Endothelial cell of umbilical vein (primary cell): ENCODE results near the gene USPL1.

Source experiments
- EZH2 ChIP-seq: IDR thresholded peaks from 2 replicates; pipeline ENCODE4 v1.6.1; 2012; ENCODE audit warnings: borderline replicate concordance, low read depth, mild to moderate bottlenecking, moderate library complexity, low read length, inconsistent platforms; ENCODE audit not compliant: severe bottlenecking
- FOS ChIP-seq: IDR thresholded peaks from 2 replicates; pipeline ENCODE4 v1.6.1; 2011; ENCODE audit warnings: mild to moderate bottlenecking, low read length, moderate library complexity, borderline replicate concordance; ENCODE audit not compliant: insufficient read depth
- GATA2 ChIP-seq: IDR thresholded peaks from 2 replicates; pipeline ENCODE4 v1.7.0; 2011; ENCODE audit warnings: low read depth, mild to moderate bottlenecking, moderate library complexity, mixed read lengths, low read length; ENCODE audit not compliant: insufficient read length, insufficient read depth
- JUN ChIP-seq: IDR thresholded peaks from 2 replicates; pipeline ENCODE4 v1.6.1; 2011; ENCODE audit warnings: borderline replicate concordance, low read depth; ENCODE audit not compliant: insufficient read length, insufficient read depth
- MYC ChIP-seq: IDR thresholded peaks from one replicate; pipeline ENCODE4 v1.6.1; 2011; ENCODE audit warnings: mild to moderate bottlenecking, low read depth, low read length
- POLR2A ChIP-seq: IDR thresholded peaks from 2 replicates; pipeline ENCODE4 v1.6.1; 2012; ENCODE audit warnings: low read depth, mild to moderate bottlenecking, control low read depth, low read length
- POLR2AphosphoS5 ChIP-seq: IDR thresholded peaks from 2 replicates; pipeline ENCODE4 v1.6.1; 2012; ENCODE audit warnings: low read depth, mild to moderate bottlenecking, control low read depth, low read length, moderate library complexity; ENCODE audit not compliant: insufficient read depth
- TF ChIP-seq, protein P1 (sequence below), 2 donors: IDR thresholded peaks; 1 replicate in 1 of 2; 2 replicates in 1 of 2; pipeline ENCODE4 v1.5.1; 2011; ENCODE audit warnings: low read length in 2 of 2, mild to moderate bottlenecking in 2 of 2, moderate library complexity in 2 of 2, control low read depth in 1 of 2, inconsistent platforms in 1 of 2, low read depth in 1 of 2; ENCODE audit not compliant: insufficient read depth in 1 of 2; ENCODE audit errors: extremely low read depth in 1 of 2
- TF ChIP-seq, protein P2 (sequence below): IDR thresholded peaks from 2 replicates; pipeline ENCODE4 v1.6.1; 2011; ENCODE audit not compliant: insufficient read depth, insufficient read length

DNA sequence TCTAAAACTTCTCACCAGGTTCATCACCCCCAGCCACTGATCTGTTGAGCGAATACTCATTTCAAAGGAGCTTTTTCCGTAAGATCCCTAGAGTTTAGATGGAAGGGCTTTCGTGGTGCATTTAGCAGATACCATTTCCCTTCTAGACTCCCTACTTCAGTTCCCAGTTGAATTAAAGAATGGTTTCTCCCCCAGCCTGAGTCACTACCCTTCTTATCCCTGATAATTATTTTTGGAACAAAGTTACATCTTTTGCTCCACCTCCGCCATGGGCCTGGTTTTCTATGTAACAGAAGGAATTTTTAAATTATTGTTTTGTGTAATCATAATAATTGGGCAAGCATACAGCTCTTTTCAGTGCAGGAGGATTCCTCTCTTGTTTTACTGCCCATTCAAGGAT is 22.0 kb downstream of the USPL1 start:
- TF ChIP-seq EZH2 (no peak), POLR2A (no peak), POLR2AphosphoS5 (no peak), JUN (no peak), FOS (no peak), MYC (no peak), GATA2 (no peak)
- TF ChIP-seq, protein P1, sequence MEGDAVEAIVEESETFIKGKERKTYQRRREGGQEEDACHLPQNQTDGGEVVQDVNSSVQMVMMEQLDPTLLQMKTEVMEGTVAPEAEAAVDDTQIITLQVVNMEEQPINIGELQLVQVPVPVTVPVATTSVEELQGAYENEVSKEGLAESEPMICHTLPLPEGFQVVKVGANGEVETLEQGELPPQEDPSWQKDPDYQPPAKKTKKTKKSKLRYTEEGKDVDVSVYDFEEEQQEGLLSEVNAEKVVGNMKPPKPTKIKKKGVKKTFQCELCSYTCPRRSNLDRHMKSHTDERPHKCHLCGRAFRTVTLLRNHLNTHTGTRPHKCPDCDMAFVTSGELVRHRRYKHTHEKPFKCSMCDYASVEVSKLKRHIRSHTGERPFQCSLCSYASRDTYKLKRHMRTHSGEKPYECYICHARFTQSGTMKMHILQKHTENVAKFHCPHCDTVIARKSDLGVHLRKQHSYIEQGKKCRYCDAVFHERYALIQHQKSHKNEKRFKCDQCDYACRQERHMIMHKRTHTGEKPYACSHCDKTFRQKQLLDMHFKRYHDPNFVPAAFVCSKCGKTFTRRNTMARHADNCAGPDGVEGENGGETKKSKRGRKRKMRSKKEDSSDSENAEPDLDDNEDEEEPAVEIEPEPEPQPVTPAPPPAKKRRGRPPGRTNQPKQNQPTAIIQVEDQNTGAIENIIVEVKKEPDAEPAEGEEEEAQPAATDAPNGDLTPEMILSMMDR (IDR thresholded peaks at IDR 0.05; ENCODE audit: extremely low read depth in 1 of 2, insufficient read depth in 1 of 2, low read depth in 1 of 2, low read length in 2 of 2), result no peak
- TF ChIP-seq, protein P2, sequence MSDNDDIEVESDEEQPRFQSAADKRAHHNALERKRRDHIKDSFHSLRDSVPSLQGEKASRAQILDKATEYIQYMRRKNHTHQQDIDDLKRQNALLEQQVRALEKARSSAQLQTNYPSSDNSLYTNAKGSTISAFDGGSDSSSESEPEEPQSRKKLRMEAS, result no peak
